Astrocyte of the cerebellum (primary cell): ENCODE results near the gene KRTAP4-5.
"Not testable (repeated sequence)": the region's sequence is repeated elsewhere in the genome, so short reads cannot be mapped to it uniquely, and the experiment has no call there.

ENCODE experiments used
- DNase-seq: peaks from one replicate; pipeline ENCODE4 v3.0.0-alpha.2; 2011; ENCODE audit warnings: low read depth
- H3K4me3 ChIP-seq: 2 replicates; pipeline ENCODE4 v1.5.1; 2011; ENCODE audit warnings: mild to moderate bottlenecking, low read depth, low read length, moderate library complexity
- CTCF ChIP-seq: IDR thresholded peaks from 2 replicates; pipeline ENCODE4 v1.5.1; 2012; ENCODE audit warnings: low read length, low read depth, moderate library complexity, mild to moderate bottlenecking; ENCODE audit errors: missing control alignments
- in situ Hi-C: cut with HindIII; loops from 2 replicates; pipeline ENCODE4 v1.10.0; 2017; ENCODE audit warnings: low sequenced_read_pairs

The KRTAP4-5 gene

DNA sequence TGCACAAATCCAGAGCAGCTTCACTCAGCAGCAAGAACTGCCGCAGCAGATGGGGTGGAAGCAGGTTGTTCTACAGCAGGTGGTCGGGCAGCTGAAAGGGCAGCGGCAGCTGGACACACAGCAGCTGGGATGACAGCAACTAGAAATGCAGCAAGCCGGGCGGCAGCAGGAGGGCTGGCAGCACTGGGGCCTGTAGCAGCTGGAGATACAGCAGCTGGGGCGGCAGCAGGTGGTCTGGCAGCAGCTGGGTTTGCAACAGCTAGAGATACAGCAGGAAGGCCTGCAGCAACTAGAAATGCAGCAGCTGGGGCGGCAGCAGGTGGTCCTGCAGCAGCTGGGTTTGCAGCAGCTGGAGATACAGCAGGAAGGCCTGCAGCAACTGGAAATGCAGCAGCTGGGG is 17.9 kb upstream of the KRTAP4-5 start:
- no peak for DNase-seq
- no peak for TF ChIP-seq CTCF
- in situ Hi-C loops: no loop called here
- no peak overlapping the region for H3K4me3 ChIP-seq

- no peak for DNase-seq
- in situ Hi-C loops: no loop called here
- TF ChIP-seq CTCF: no peak
- H3K4me3 ChIP-seq: no peak overlapping the region
These were observed 14.2 kb upstream of the KRTAP4-5 start for GRCh38 chr17:41163828-41164227.

- DNase-seq: no peak
- H3K4me3 ChIP-seq: no peak within 1 kb of the TSS
- TF ChIP-seq CTCF: no peak
- in situ Hi-C loops: no loop called here
These were observed 11.0 kb upstream of the KRTAP4-5 start, which contains the start of gene KRTAP4-4 for GRCh38 chr17:41160648-41161047. TSS of gene KRTAP4-4 (minus strand) at chr17:41160748. CDS start at chr17:41160691, 57 bp downstream.

DNA sequence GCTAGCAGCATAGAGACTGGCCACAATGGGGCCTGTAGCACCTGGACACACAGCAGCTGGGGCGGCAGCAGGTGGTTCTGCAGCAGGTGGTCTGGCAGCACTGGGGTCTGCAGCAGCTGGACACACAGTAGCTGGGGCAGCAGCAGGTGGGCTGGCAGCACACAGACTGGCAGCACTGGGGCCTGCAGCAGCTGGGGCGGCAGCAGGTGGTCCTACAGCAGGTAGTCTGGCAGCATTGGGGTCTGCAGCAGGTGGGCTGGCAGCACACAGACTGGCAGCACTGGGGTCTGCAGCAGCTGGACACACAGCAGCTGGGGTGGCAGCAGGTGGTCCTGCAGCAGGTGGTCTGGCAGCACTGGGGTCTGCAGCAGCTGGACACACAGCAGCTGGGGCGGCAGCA is 10.6 kb upstream of the KRTAP4-5 start:
- H3K4me3 ChIP-seq, in situ Hi-C loops, DNase-seq: not testable (repeated sequence)

- no peak for DNase-seq
- TF ChIP-seq CTCF: no peak
- in situ Hi-C loops: no loop called here
- no peak overlapping the region for H3K4me3 ChIP-seq
These were observed 4.2 kb upstream of the KRTAP4-5 start for GRCh38 chr17:41153856-41154255.

DNA sequence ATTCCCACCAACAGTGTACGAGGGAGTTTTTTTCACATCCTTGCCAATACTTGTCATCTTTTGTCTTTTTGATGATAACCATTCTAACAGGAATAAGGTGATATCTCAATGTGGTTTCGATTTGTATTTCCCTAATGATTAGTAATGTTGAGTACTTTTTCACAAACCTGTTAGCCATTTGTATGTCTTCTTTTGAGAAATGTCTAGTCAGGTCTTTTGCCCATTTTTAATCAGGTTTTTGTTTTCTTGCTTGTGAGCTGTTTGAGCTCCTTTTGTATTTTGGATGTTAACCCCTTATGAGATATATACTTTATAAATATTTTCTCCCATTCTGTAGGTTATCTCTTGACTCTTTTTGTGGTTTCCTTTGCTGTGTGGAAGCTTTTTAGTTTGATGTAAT is 1.9 kb upstream of the KRTAP4-5 start:
- DNase-seq: no peak
- in situ Hi-C loops: no loop called here
- H3K4me3 ChIP-seq: no peak overlapping the region
- no peak for TF ChIP-seq CTCF

DNA sequence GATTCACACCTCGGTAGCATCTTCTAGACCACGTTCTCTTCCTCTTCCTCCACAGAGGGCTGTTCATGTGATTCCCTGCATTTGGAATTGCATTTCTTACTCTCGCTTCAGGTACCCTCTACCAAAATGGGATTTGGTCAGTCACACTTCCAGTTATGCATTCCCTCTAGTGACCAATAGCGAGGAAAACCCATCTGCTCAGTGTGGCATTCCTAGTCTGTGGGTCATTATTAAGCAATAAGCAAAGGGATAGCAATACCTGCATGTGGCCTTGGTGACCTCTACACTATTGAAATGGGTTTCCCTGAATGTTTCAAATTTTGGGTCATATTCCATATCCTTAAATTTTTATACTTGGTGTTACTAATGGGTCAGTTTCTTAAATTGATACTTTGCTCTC is 401 bp upstream of the KRTAP4-5 start:
- TF ChIP-seq CTCF: no peak
- in situ Hi-C loops: no loop called here
- no peak for DNase-seq
- H3K4me3 ChIP-seq: no peak overlapping the region

- DNase-seq, H3K4me3 ChIP-seq, in situ Hi-C loops: not testable (repeated sequence)
These were observed 514 bp downstream of the KRTAP4-5 start for GRCh38 chr17:41148971-41149651.
